DMS53 (cell line): ENCODE measurements around the gene CGA.
A peak's percentile ranks its signal among the peaks of the same experiment; 100 is the strongest.

Source experiments
- DNase-seq: peaks from one replicate; lab custom pipeline; 2025; lab: John Stamatoyannopoulos, UW

CGA gene

GRCh38 chr6:87088076-87088475, 6.8 kb downstream of the CGA start:
- no peak for DNase-seq

- DNase-seq, result no peak
Measured at GRCh38 chr6:87082160-87082721, 12.7 kb downstream of the CGA start.

GRCh38 chr6:87078983-87079616, 15.8 kb downstream of the CGA start:
- DNase-seq, result peak; percentile 81

DNA sequence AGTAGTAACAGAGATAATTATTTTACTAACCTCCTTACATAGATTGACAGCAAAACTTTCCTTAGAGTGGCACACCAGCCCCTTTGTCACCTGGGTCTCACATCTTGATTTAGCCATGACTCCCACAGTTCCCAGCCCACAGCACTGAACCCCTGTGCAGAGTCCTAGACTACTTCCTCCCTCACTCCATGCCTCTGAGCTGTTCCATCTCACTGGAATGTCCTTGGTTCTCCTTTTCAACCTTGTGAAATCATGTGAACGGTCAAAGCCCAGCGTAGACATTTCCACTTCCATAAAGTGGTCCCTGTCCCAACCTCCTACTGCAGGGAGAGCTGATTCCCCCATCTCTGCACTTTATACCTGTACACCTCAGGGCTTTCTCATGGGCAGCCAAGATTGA, 19.7 kb downstream of the CGA start:
- DNase-seq, result no peak

DNA sequence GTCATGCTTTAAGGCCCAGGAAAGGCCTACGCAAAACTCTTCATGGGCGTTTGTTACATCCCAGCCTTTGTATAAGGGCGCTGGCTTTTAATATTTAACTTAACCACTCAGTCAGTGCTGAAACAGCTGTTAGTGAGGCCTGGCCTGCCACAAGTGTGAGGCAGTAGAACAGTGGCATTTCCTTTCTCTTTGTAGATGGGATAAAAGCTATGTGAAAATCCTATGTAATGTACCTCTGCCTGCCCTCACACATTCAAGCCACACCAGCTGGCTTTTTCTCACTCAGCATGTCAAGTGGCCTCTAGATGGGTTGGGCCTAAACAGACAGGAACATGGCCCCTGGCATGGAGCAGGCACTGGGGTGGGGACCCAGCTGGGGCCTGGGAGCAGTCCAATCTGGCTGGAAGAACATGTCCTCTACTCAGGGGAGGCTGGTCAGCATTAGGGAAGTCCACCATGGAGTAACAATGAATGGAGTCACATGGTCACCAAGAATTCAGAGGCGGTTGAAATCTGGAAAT, 20.7 kb downstream of the CGA start:
- peak; percentile 87 for DNase-seq

DNA sequence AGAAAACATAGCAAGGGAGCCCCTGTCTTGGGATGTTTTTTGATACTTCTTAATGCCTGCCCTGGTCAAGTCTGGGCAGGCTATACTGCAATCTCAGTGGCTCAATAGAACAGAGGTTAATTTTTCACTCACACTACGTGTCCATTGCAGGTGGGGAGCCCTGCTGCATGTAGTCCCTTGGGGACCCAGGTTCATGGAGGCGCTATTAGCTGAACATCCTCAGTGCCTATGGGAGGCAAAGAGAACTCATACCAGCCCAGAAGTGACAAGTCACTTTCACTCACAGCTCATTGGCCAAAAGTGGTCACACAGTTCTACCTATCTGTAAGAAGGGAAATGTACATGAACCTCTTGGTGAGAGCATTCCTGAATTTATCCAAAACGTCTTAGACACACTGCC, 23.2 kb downstream of the CGA start:
- no peak for DNase-seq

GRCh38 chr6:87070741-87071140, 24.2 kb downstream of the CGA start:
- DNase-seq, result no peak

- DNase-seq, result no peak
Measured at GRCh38 chr6:87068795-87069194, 26.1 kb downstream of the CGA start.

- peak; percentile 83 for DNase-seq
Measured at GRCh38 chr6:87066449-87067333, 28.2 kb downstream of the CGA start.

- no peak for DNase-seq
Measured at GRCh38 chr6:87065117-87065516, 29.8 kb downstream of the CGA start.

GRCh38 chr6:87059943-87060342, 35.0 kb downstream of the CGA start:
- no peak for DNase-seq

- DNase-seq, result no peak
Measured at GRCh38 chr6:87054143-87054833, 40.6 kb downstream of the CGA start.

- no peak for DNase-seq
Measured at GRCh38 chr6:87053312-87053711, 41.6 kb downstream of the CGA start.

DNA sequence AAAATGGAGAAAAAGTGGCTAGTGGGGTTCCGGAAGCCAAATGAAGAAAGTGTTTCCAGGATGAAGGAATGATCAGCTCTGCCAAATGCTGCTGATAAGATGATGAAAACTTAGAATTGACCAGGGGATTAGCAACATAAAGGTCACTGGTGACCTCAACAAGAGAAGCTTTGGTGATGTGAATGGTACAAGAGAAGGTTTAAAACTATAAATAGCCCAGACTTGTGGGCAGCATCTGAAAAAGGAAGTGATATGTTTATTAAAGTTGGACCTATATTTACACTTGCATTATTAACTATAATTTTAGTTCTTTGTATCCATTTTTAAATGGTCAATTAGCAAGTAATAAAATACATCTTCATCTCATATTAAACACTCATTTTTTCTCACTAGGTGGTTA, 45.1 kb downstream of the CGA start:
- no peak for DNase-seq

GRCh38 chr6:87045521-87046075, 49.3 kb downstream of the CGA start:
- DNase-seq, result no peak

DNA sequence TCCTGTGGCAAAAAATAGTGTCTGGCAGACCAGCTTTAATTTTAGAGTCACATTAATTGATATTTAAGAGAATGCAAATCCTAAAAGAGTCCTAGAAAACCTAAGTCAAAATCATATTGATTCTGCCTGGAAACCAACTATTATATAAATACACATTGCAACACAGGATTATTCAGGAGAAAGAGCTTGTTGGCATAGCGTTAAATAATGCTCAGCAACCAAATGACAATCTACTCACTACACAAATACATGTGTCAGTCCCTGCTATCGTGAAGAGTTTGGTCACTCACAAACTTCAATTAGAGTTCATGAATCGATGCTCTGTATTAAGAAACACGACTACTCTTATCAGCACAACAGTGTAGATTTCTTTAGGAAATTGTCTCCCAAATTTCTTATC, 54.2 kb downstream of the CGA start:
- DNase-seq, result no peak
